GM18526 (cell line): Measurements from ENCODE around the gene KIF26B.

Experiments
- POLR2A ChIP-seq: IDR thresholded peaks from 3 replicates; pipeline ENCODE4 v1.6.1; 2011; ENCODE audit not compliant: insufficient read length; ENCODE audit errors: extremely low read depth

KIF26B gene

GRCh38 chr1:245322673-245323072 is 167.9 kb downstream of the KIF26B start:
- TF ChIP-seq POLR2A, result no peak

- no peak for TF ChIP-seq POLR2A
Measured at GRCh38 chr1:245325922-245326795, 171.4 kb downstream of the KIF26B start.

- TF ChIP-seq POLR2A, result no peak
Measured at GRCh38 chr1:245327360-245327759, 172.6 kb downstream of the KIF26B start.

GRCh38 chr1:245327842-245328241 is 173.1 kb downstream of the KIF26B start:
- no peak for TF ChIP-seq POLR2A

GRCh38 chr1:245330951-245331350 is 176.2 kb downstream of the KIF26B start:
- no peak for TF ChIP-seq POLR2A

- TF ChIP-seq POLR2A, result no peak
Measured at GRCh38 chr1:245332085-245332484, 177.3 kb downstream of the KIF26B start.

GRCh38 chr1:245332513-245332912 is 177.7 kb downstream of the KIF26B start:
- no peak for TF ChIP-seq POLR2A

- TF ChIP-seq POLR2A, result no peak
Measured at GRCh38 chr1:245334235-245334634, 179.4 kb downstream of the KIF26B start.

- no peak for TF ChIP-seq POLR2A
Measured at GRCh38 chr1:245334827-245335490, 180.2 kb downstream of the KIF26B start.

- no peak for TF ChIP-seq POLR2A
Measured at GRCh38 chr1:245336149-245336983, 181.6 kb downstream of the KIF26B start.

GRCh38 chr1:245337829-245338484 is 183.2 kb downstream of the KIF26B start:
- no peak for TF ChIP-seq POLR2A

GRCh38 chr1:245338485-245338877 is 183.7 kb downstream of the KIF26B start:
- no peak for TF ChIP-seq POLR2A

GRCh38 chr1:245341743-245342142 is 187.0 kb downstream of the KIF26B start:
- TF ChIP-seq POLR2A, result no peak

- no peak for TF ChIP-seq POLR2A
Measured at GRCh38 chr1:245345191-245345884, 190.6 kb downstream of the KIF26B start.
